NT2/D1 (cell line): Measurements from ENCODE around the gene IQCK.
"Not testable (repeated sequence)": the region's sequence is repeated elsewhere in the genome, so short reads cannot be mapped to it uniquely, and the experiment has no call there.

Experiments used
- SUZ12 ChIP-seq: IDR thresholded peaks from 2 replicates; pipeline ENCODE4 v1.6.1; 2011; ENCODE audit not compliant: insufficient read length, insufficient read depth; ENCODE audit errors: extremely low read depth
- YY1 ChIP-seq: IDR thresholded peaks from 2 replicates; pipeline ENCODE4 v1.6.1; 2011; ENCODE audit not compliant: insufficient read length, insufficient read depth

DNA sequence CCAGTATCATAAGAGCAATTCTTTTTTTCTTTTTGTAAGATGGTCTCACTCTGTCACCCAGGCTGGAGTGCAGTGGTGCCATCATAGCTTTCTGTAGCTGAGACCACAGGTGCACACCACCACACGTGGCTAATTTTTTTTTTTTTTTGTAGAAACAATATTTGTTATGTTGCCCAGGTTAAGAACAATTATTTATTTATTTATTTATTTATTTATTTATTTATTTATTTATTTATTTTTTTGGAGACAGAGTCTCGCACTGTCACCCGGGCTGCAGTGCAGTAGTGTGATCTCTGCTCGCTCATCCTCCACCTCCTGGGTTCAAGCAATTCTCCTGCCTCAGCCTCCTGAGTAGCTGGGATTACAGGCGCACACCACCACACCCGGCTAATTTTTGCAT is 38.8 kb upstream of the IQCK start:
- not testable (repeated sequence) for TF ChIP-seq YY1, SUZ12
